ENCODE data around the gene TP53BP2.
"Not testable (repeated sequence)": the region's sequence is repeated elsewhere in the genome, so short reads cannot be mapped to it uniquely, and the experiment has no call there.

The TP53BP2 gene

DNA sequence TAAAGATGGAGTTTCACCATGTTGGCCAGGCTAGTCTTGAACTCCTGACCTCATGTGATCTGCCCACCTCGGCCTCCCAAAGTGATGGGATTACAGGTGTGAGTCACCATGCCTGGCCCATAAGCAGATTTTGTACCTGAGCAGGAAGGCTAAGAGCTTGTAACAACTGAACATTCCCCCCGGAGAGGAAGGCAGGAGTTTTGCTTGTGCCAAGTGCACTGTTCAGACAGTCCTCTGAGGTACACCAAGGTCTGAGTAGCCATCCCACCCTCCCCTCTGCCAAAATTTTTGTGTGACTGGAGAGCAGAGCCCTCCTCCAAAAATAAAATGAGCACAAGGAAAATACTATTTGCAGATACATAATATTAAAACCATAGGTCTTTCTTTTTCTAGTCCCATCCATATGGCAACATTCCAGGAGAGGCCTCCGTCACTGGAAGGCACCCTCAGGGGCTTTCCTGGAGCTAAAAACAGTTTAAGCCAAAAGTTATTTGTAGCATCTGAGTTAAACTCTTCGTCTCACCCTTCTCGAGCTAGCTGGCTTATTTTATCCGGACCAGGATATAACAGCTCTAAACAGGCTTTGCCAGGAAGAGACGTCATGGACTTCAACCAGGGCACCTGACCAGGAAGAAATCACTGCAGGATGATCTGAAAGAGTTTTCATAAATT is 106.2 kb downstream of the TP53BP2 start:
- no peak for DNase-seq (ENCODE audit: low read depth)

DNA sequence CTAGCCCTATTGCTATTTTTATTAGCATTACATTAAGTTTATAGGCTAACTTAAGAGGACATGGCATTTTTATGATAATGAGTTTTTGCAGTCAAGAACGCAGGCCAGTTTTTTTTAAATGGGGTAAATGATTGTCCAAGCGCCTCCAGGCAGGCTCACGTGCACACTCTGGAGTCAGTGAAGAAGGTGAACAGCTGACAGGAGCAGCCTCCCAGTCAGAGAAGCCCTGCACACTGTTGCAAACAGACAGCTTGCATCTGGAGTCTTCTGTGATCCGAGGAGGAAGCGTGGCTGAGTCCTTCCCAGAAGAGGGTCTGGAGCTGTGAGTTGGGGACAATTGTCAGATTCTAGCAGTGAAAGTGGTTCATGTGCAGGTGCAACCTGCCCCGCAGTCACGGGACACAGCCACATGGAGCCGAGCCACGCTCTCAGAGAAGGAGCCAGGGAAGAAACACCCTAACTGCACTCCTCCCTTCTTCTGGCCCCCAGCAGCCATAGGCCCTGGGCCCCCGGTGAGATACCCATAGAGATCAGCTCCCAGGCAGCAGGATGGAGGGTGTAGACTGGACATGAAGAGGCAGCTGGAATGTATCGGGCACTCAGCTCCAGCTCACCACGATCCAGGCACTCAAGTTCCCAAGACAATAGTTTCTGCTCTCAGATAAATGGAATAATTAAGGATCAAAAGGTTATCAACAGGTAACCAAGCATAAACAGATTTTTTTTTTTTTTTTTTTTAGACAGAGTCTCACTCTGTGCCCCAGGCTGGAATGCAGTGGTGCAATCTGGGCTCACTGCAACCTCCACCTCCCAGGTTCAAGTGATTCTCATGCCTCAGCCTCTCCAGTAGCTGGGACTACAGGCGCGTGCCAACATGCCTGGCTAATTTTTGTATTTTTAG is 107.0 kb downstream of the TP53BP2 start:
- no peak for DNase-seq (ENCODE audit: low read depth)

DNA sequence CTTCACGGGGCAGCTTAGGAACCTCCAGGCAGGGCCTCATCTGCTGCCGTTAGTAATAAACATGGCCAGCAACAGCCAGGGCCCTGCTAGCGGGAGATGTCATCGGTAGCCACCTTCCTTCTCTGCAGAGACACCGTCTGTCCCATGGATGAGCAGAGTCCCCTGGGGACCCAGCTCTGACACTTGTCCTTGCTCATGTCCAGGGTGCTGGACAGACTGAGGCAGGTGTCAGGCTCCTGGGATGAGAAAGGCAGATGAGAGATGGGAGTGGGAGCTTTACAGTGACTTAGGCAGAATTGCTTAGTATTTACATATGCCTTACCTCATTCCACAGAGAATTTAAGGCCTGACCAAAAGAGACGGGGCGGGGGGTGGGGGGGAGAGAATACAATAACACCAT is 108.4 kb downstream of the TP53BP2 start:
- no peak for DNase-seq (ENCODE audit: low read depth)

DNA sequence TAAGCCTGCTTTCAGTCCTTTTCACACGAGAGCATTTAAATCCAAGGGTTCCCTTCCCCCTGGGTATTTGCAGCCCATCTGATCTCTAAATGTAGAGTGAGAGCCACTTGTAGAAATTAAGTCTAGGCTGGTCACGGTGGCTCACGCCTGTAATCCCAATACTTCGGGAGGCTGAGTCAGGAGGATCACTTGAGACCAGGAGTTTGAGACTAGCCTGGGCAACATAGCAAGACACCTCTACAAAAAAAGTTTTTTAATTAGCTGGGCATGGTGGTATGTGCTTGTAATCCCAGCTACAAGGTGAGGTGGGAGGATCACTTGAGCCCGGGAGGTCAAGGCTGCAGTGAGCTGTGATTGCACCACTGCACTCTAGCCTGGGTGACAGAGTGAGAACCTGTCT is 109.1 kb downstream of the TP53BP2 start:
- not testable (repeated sequence) for DNase-seq (ENCODE audit: low read depth)

DNA sequence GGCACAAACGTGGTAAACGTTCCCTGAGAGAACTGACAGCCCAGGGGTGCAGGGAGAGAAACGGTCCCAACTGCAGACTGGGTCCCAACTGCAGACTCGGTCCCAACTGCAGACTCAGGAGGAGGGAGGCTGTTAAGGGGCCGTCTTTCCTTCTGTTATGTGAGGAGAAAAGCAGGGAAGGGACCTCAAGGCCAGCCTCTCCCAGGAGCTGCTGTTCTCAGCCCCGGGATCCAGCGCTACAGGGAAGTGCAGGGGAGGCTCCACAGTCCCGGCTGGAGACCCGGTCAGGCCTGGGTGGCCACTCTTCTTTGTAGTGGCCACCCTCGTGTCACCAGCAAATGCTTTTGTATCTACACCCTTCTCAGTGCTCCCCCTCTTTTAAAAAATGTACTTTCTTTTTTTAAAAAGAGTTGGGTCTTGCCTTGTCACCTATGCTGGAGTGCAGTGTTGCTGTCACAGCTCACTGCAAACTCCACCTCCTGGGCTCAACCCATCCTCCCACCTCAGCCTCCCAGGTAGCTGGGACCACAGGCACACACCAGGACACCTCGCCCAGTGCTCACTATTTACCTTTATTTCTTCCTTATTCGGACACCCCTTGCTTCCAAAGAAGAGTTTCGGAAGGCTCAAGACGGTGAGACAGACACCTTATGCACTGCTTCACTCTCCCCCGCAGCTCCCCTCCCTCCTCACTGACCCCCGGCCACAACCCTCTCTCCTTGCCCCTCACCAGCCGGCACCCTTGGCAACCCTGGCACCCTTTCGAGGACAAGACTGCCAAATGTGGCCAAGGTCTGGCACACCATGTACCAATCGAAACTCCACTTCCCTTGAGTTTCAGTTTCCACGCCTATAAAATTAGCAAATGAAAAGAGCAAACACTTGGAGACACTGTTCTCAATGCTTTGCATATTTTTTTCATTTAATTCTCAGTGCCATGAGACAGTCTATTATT is 111.6 kb downstream of the TP53BP2 start:
- no peak for DNase-seq (ENCODE audit: low read depth)

DNA sequence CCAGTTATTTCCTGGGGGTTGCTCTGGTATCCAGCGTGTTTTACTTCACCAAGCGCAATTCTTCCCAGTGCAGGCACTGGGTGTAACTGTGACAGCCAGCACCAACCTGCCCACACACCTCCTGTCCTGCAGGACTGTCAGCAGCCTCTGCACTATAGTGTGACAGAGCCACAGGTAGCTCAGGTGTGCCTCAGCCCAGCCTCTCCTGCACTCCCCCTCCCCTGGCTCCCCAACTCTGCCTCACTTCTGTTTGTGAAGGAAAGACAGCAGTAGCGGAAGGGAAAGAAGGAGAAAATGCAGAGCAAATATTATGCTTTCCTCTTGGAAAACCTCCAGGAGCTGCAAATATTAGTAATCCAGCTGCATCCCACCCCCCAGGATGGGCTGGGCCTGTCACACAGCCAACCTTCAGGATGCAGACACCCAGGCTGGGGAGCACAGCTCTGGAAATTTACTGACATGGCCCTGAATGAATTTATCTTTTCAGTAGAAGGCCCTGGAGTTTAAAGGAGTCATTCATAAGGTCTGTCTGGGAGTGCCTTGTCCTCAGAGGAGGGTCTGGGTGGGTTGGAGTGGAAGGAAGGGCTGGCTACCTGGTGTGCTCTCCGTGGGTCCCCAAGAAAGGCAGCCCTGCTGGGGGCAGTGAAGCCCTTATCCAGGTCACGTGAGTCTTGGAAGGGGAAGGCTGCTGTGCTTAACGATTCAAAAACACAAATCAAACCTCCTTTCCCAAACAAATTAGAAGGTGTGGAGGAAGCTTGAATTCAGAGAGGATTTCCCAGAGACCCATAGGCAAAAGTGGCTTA is 112.6 kb downstream of the TP53BP2 start:
- no peak for DNase-seq (ENCODE audit: low read depth)

DNA sequence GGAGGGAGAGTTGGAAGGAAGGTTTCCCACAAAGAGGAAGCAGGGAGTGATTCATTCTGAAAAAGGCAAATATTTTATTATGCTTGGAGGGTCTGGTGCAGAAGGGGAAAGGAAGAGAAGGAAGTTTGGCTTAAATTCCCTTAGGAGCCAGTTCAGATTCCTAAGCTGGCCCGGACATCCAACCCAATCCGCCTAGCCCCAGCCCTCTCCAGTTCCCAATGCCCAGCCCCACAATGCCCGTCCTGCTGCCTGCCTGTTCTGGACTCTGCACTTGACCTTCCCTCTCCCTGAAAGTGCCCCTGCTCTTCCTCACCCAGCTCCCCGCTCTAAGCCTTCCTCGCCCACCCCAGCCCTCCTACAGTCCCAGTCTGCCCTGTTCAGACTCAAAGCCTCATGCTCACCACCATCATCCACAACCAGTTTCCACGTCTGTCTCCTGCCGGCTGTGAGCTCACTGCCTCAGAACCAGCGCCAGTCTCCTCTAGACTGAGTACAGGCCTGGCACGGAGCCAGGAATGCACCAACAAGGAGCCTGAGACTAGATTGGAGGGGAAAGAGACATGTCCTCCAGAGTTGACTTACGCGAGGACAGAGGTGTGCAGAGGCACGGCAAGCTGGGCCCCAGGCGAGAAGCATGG is 114.5 kb downstream of the TP53BP2 start:
- no peak for DNase-seq (ENCODE audit: low read depth)

DNA sequence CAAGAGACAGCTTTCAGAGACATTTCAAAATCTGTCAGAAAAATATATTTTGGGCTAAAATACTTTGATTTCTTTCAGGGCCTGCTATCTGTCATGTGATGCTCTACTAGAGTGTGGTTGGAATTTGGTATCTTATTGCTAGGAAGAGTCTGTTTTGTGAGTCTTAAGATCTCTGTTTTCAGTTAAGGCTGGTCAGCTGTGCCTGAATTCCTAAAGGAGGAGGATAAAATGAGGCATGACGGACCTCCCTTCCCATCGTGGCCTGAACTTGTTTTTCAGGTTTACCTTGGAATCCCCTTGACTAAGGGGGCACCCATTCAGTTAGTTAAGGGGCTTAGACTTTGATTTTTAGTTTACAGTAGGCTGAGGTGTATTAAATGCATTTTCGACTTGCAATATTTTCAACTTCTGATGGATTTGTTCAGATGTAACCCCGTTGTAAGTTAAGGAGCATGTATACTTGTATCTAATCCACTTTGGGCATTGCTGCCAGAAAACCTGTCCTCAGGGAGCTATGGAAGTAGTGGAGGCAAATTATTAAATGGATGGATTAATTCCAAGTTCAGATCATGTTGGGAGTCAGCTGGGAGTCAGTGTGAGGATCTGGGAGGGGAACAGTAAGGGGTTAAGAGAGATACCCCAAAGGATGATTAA is 115.1 kb downstream of the TP53BP2 start:
- no peak for DNase-seq (ENCODE audit: low read depth)

DNA sequence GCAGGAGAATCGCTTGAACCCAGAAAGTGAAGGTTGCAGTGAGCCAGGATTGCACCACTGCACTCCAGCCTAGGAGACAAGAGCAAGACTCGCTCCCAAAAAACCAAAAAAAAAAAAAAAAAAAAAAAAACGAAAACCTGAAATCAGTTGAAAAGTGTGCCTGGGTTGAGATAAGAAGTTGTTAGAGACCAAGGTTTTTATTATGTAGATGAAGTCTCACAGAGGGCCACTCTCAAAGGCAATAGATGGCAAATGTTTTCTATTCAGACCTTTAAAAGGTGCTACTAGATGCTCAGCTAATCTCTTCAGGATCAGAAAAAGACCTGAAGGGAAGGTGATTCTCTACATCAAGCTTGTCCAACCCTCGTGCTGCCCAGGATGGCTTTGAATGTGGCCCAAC is 115.8 kb downstream of the TP53BP2 start:
- DNase-seq (ENCODE audit: low read depth), result no peak
